Kasumi-1 (cell line): ENCODE data around the gene RHOD.

Source experiments
- DNase-seq, 2 experiments: peaks; one replicate each; lab custom pipeline; 2025; lab: John Stamatoyannopoulos, UW

Gene RHOD, protein sequence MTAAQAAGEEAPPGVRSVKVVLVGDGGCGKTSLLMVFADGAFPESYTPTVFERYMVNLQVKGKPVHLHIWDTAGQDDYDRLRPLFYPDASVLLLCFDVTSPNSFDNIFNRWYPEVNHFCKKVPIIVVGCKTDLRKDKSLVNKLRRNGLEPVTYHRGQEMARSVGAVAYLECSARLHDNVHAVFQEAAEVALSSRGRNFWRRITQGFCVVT

DNA sequence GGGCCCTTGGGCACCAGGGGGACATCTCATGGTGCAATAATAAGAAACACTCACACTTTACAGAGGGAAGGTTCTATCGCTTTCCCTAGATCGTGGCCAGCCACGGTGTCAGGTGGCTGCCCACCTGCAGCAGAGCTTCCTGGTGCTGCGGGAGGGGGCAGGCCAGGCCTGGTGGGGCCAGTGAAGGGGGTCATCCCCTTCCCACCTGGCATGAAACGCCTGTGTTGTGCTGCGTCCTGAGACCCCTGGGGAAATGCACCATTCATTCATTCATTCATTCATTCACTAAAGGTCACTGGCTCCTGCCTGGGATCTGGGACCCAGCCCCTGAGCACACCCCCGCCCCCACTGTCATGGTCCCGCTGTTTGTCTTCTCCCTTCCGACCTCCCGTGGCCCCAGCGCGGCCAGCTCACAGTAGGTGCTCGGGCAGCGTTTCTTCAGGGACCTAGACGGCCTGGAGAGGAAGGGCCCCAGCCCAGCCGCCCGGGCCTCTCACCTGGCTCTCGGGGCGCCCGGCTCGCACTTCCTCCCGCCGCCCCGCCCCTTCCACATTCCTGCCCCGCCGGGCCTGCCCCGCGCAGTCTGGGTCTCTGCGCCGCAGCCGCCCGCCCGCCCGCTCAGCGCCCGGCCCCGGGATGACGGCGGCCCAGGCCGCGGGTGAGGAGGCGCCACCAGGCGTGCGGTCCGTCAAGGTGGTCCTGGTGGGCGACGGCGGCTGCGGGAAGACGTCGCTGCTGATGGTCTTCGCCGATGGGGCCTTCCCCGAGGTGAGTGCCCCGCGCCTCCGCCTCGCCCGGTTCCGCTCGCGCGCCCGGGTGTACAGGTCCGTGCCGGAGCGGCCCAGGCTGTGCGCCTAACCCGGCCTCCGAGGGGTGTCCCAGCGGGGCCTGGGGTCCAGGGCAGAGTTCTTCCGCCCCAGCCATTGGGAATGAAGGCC, at the start of gene RHOD:
Gene RHOD (plus strand): TSS at position 581 of the 938 bp plus-strand sequence. CDS start 56 bp downstream, at position 637.
- no peak for DNase-seq

DNA sequence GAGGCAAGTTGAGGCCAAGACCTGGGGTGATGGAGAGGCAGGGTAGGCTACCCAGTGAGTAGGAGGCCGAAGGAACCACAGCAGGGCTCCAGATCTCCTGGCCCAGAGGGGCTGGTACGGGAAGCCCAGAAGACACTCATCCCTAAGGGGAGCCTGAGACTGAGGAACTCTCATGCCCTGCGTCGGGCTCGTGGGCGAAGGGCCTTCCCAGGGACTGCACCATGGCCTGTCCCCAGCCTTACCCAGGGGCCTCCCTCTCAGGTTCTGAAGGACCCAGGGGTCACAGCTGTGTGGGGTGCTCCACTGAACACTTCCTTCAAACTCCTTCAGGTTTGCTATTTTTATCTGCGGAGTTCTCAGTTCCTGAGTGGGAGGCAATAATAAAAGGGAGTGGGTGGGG, 49.5 kb upstream of the RHOD start:
- no peak for DNase-seq

DNA sequence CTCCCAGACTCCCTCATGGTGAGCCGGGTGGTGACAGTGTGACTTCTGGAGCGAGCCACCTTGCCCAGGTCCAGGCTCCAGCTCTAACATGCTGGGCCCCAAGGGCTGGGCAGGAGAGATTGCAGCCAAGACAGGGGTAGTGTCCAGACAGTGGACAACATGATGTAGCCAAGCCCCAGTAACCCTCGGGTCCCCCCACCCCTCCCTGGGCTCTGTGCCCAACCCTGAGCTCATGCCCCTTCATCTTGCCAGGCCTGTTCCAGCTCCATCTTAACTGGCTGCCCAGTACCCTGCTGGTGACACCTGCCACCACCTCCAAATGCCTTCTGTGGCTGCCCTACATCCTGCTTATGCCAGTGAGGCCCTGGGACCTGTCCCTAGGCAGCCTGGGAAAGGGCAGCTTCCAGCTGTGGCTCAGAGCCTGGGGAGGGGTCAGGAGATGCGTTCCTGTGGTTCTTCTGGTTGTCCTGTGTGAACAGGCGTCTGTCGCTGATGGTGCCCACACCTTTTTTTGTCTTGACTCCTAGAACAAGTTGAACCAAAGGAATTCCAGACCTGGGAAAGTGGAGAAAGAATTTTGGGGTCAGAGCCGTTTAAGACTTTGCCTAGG, 46.2 kb upstream of the RHOD start:
- no peak for DNase-seq

DNA sequence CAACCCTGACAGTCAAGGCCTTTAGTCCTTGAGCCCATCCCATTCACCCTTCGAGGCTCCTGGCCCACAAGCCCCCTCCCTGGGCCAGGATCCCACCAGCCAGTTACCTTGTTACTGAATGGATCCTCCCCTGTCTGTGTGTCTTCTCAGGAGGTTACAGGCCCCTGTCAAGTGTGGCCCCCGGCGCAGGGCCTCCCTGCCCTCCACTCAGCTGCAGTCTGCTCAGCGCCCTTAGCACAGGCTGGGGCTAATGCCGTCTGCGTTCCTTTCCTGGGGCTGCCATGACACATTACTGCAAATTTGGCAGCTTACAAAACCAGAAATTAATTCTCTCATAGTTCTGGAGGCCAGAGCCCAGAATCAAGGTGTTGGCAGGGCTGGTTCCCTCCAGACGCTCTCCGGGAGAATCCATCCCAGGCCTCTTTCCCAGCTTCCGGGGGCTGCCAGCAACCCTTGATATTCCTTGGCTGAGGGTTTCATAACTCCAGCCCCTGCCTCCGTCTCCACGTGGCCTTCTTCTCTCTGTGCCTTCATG, 43.1 kb upstream of the RHOD start:
- no peak for DNase-seq

DNA sequence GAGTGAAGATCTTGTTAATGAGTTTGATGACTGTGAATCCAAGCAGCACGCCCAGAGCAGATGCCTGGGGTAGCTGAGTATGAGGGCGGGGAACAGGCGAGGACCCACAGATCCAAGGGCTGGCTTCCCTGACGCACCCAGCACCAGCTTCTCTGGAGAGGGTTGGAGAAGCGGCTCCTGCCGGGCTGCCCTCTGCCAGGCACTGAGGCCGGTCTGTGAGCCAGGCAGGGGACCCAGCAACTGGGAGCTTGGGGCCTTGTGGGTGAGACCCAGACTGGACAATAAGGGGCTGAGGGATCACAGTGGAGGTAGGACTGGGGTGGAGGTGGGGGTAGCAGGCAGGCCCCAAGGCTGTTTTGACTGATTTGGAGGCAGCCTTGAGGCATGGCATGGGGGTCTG, 42.3 kb upstream of the RHOD start:
- DNase-seq: no peak

DNA sequence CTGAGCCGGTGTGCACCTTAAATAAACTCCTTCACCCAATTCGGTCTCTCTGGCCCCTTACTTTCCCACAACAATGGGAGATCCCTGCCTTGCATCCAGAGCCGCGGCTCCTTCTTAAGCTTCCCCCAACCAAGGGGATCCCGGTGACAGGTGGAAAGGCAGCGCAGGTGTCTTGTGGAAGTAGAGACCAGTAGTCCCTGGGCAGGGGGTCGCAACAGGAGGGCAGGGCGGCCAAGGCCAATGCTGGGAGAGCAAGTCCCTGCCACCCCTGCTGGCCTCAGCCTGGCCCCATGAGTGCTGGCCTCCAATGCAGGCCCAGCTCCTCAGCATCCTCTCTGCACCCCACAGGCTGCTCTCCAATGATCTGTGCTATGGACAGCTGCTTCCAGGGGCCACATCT, 41.6 kb upstream of the RHOD start:
- no peak for DNase-seq

DNA sequence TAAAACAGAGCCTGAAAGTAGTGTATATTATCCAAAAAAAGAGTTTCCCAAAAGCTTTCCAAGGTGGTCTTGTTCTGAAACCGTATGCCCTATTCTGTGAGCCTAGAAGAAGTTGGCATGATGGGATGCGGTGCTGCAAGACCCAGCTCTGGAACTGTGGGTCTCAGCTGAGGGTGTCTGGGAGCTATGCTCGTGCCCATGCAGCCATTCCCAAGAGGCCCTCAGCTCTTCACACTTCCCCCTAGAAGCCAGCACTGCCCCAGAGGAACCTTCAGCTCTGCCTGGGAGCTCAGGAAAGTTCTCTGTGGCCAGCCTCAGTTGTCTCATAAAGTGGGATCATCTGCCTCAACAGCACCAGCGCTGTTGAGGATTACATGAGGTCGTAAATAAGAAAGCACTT, 40.1 kb upstream of the RHOD start:
- DNase-seq: no peak

DNA sequence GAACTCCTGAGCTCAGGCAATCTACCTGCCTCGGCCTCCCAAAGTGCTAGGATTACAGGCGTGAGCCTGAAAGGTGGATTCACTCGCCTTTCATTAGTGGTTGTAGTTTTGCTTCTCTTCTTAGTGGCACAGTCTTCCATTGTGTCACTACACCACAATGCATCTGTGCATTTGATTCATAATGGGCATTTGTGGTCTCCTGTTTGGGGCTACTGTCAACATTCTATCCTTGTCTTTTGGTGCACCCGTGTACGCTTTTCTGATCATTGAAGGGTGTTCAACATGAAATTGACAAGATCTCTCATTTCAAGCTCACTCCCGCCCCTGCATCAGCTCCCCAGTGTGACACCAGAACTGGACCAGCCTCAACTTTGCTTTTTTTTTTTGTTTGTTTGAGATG, 35.7 kb upstream of the RHOD start:
- DNase-seq: no peak

DNA sequence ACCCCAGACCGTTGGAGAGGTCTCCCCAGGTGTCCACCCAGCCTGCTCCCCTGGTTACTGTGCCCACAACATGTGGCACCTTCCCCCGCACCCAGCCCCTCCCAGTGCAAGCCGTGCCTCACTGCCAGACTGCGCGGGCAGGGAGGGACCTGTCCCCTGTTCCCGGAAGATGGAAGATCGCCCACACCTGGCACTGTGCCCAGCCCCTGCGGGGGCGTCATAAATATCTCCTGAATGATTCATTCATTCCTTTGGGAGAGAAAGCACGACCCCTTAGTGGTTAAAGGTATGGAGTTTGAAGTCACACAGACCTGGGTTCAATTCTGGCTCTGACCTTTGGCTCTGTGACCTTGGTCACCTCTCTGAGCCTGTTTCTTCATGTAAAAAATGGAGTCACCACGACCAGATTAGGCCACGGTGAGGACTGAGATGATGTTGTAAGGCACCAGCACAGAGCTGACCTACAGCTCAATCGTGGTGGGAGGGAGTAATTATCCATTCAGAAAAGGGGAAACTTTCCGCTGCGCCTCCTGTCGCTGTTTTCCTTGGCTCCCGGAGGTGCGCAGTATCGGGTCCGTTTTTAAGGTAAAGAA, 34.2 kb upstream of the RHOD start:
- DNase-seq: no peak

DNA sequence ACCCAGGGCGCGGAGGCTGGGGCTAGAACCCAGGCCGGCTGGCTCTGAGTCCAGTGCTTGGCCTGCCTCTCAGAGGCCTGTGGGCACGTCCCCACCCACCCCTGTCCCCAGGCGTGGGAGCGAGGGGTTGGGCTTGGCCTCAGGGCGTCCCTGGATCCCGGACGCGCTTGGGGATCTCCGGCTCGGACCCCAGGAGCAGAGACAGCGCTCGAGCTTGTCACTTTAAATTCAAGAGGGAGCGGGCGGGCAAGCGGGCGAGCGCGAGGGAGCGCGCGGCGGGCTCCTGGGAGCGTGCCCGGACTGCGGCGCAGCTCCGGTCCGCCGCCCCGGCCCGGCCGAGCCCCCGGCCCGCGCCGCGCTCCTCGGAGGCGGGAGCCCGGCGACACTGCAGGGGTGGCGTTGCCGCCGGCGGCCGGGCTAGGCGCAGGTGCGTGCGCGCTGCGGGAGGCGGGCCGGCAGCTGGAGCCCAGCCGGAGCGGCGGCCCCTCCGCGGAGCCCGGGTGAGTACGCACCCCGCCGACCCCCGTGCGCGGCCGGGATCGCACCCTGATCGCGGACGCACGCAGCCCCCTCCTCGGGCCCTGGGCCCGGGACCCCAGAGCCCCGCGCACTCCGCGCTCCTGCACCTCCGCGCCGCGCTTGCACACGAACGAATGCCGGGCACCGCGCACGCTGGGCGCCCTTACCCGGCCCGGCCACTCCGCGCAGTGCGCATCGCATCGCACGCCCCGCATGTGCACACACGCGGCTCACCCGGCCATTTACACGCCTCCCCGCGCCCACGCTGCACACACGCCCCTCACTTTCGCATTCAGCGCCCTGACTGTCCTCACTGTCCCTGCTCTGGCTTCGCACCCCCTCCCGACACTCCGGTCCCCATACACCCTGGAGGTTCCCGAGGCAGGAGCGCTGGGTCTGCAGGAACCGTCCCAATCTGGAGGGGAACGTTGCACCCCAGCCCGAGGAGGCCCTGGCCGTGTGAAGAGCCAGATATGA, 33.4 kb upstream of the RHOD start, which contains the start of gene SYT12:
Gene SYT12 (plus strand): TSS at position 174 of the 996 bp plus-strand sequence. CDS start 7,011 bp downstream, outside the sequence.
- no peak for DNase-seq

DNA sequence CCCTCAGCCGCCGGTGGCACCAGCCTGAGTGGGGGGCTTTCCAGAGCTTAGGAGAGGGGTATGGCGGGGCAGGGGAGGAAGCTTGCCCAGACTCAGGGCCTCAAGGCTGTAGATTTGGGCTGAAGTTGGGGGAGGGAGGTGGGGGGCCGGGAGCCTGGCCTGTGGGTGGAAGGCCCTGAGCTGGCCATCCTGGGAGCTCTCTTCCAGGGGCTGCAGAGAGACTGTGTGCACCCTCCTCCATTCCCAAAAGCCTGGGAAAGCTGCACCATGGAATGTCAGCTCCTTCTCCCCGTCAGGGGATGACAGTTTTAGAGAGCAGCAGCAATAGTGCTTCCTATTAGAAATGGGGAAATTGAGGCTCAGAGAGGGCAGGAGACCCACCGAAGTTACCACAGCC, 32.7 kb upstream of the RHOD start:
- DNase-seq: no peak

DNA sequence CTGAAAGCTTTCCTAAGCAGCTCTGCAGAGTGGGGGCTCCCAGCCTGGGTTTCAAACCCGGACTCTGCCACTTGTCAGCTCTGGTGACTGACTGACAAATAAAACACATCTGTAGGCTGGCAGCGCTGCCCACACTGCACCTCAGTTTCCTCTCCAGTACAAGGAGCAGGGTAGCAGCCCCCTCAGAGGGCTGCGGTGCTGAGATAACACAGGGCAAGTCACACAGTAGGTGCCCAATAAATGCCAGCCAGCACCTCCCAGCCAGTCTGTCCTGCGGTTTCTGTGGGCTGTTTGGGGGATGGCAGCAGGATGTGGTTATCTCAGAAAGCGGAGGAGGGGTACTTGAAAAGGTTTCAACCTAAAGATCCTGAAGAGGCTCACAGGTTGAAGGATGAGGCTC, 32.2 kb upstream of the RHOD start:
- DNase-seq: no peak

DNA sequence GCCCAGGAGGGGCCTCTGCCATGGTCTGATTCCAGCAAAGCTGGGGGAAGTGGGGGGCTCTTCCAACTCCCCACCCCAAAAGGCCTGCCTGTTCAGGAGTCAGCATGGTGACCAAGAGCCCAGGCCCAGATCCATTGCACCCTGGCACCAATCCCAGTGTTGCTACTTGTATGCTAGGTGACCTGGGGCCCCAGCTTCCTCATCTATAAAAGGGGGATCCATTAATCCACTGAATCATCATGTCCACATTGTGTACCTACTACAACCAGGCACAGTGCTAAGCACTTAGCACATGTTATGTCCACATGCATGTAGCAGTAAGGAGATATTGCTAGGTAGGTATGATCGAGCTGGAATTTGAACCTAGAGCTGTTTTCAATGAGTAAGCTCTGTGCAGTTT, 31.7 kb upstream of the RHOD start:
- DNase-seq: no peak

DNA sequence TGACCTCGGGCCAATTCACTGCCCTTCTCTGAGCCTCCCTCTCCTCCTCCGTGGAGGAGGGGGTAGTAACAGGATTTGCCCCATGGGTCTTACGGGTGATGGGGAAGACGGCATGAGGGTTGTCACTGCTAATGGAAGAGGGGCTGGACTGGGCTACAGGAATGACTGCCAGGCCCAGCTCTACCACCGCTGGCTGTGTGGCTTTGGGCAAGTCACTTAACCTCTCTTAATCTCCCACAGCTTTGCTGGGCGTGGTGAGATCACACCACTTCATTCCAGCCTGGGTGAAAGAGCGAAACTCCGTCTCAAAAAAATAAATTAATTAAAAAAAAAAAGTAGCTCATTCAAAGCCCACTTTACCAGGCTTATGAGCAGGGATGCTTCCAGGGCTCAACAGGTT, 30.9 kb upstream of the RHOD start:
- DNase-seq: no peak

DNA sequence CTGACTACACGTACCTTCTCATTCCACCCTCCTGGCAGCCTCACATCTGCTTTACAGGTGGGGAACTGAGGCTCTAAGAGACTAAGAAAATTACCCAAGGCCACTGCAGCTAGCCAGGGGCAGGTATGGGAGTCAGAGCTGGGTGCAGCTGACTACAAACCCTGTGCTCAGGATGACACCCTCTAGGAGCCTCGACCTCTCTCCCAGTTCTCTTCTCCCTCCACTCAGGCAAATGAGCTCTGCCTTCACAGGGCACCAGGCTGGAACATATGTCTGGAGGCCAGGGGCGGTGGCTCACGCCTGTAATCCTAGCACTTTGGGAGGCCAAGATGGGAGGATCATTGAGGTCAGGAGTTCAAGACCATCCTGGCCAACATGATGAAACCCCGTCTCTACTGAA, 29.7 kb upstream of the RHOD start:
- DNase-seq: no peak

DNA sequence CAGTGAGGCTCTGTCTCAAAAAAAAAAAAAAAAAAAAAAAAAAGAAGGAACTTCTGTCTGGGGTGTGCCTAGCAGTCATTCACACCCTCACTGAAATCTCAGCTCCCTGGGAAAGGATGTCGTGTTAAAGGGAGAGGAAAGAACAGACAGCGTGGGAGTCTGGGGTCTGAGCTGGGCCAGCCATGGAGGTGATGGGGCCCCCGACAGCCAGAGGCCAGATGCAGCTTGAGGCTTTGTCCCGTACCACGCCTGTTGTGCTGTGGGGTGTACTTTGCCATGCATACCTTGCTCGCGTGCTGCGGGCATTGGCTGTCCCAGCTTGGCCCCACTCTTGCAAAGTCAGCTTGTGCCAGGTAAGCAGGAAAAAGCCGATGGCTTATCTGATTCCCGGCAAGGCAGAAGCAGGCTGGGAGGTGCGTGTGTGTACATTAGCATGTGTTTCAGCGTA, 29.1 kb upstream of the RHOD start:
- DNase-seq: no peak

DNA sequence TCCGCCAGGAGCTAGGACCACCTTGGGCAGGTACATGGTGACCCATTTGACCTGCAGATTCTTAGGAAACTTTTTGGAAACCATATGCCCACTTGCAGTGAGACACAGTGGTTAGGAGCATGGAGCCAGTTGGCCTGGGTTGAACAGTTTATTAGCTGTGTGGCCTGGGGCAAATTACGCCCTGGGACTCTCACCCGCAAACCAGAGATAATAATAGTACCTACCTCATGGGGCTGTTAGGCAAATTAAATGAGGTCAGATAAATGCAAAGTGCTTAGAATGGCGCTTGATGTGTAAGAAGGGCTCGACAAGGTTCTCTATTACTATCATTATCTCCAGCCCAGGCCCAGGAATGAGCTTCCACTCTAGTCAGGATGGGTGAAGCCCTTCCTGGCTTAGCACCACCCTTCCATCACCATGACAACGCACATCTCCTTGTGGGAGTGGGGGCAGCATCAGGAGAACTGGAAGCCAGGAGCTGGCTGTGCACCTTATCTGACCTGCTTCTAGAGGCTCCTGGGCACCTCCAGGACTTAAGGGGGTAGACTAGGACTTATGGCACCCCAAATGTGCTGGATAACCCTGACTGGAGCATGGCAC, 28.6 kb upstream of the RHOD start:
- DNase-seq: no peak

DNA sequence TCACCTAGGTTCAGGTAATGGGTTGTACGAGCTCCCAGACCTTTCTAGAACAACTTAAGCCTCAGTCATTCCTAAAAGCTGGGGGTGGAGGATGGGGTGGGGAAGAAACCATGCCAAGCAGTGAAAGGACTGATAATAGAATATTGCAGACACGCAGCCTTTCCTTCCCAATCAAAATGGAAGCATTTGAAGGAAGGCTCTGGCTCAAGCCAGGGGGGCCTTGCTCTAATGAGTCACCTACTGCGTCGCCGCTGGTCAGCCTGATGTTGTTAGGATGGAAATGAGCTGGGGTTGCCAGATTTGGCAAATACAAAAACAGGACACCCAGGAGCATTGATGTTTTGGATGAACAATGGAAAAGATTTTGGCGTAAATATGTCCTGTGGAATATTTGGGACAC, 27.5 kb upstream of the RHOD start:
- DNase-seq: no peak

DNA sequence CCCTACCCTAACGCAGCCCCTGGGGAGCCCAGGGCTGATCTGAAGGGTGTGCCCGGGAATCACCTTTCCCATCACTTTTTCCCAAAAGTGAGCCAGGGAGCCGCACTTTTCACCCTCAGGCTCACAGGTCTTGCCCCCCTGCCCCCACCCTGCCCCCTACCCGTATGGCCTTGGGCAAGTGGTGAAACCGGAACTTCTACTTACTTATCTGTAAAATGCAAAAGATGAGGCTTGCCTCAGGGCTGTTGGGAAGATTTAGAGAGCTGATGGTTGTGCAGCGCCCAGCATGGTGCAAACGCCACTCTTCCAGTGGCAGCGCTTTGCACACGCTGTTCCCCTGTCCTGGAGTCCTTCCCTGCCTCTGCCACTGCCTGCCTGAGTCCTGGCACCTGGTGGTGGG, 25.7 kb upstream of the RHOD start:
- DNase-seq: no peak

DNA sequence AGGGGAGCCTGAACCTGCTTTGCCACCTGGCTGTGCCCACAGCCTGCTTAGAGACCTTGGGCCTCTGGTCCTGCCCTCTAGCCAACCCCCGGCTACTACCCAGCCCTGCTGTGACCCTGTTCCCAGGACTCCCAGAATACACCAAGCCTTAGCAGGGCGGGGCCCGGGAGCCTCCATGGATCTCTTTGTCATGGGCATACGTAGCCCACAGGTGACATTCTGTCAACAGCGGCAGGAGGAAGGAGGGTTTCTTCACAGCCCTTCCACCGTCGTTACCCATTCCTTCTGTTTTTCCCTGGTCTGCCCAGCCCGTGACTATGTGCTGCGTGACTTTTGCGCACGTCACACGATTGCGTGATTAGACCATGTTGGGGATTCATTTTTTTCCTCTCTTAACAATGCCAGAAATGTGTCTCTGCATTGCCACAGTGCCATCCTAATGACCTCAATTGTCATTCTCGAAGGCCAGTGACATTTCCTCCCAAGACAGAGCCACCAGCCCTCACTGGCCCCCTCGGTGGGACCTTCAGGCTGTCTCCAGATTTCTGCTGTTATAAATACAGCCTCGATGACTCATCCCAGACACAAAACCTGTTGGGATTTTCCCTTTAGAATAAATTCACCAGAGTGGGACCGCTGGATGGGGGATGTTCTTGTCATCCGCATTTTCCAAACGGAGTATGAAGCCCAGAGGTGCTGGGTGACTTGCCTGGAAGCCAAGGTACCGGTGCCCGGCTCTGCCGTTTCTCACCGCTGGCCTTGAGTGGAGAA, 24.7 kb upstream of the RHOD start:
- DNase-seq: no peak
